Measurements from ENCODE around the gene ASPSCR1.

ASPSCR1 gene

DNA sequence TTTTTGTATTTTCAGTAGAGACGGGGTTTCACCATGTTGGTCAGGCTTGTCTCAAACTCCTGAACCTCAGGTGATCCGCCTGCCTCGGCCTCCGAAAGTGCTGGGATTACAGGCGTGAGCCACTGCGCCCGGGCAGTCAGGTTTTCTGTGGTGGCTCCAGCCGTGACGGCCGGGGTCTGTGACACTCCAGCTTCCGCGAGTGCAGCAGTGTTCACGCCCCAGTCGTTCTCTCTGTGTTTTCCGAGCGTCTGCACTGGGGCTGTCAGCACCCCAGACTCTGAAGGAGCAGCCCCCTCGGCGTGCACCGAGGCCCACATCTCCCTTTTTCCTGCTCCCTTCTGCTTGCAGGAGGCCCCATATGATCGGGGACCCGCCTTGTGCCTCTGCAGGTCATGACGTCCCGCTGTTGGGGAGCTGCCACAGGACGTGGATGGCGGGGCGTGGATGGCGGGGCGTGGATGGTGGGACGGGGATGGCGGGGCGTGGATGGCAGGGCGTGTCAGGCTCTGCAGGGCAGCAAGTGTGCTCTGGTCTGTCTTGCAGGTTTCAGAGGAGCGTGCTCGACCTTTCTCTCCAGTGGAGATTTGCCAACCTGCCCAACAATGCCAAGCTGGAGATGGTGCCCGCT, 5.7 kb downstream of the ASPSCR1 start:
- no peak for DNase-seq

DNA sequence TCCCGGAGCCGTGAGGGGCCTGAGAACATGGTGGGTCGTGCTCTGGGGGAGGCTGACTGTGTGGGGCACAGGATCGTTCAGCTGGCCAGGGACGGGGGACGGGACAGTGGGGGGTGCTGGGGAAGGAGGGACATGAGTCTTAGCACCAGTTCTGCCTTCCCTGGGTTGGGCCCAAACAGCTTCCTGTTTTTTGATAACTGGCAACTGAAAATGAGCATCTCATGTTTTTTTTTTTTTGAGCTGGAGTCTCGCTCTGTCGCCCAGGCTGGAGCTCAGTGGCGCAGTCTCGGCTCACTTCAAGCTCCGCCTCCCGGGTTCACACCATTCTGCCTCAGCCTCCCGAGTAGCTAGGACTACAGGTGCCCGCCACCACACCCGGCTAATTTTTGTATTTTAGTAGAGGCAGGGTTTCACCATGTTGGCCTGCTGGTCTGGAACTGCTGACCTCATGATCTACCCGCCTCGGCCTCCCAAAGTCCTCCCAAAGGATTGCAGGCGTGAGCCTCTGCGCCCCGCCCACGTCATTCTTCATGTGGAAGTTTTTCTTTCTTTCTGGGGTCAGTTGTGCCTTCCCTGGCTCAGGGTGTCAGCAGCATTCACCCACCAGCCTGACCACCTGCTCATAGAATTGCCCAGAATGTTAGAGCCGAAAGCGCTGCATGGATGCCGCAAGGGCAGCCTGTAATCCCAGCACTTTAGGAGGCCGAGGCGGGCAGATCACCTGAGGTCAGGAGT, 6.4 kb downstream of the ASPSCR1 start:
- peak; percentile 47 for DNase-seq

DNA sequence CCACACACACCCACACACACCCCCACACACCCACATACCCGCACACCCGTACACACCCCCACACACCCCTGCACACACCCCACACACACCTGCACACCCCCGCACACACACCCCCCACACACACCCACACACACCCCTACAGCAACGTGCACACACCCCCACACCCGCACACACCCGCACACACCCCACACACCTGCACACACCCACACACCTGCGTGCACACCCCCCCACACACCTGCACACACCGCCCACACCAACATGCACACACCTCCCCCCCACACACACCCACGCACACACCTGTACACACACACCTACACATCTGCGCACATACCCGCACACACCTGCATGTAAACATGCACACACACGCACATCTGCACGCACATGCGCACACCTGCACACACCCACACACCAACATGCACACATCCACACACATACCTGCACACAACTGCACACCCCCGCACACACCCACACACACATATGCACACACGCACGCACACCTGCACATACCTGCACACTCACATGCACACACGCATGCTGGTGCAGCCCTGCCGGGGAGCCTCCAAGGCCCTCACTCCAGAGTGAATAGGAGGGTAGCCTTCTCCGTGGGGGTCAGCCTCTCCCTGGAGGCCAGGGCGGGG, 7.5 kb downstream of the ASPSCR1 start:
- no peak for DNase-seq

DNA sequence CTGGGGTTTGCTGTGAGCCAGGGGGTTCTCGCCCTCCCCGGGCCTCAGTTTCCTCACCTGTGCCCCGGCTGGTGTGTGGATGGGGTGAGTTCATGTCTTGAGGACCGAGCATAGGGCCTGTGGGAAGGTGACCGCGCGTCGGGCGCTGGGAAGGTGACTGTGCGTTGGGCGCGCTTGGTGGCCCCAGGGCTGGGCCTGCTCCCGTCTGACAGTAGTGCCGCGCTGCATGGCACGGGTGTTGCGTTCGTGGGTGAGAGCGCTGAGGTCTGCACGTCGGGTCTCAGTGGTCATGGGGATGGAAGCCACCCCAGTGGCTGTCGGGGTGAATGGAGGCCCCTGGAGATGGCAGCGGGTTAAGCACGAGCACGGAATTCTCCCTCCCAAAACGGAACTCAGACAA, 9.2 kb downstream of the ASPSCR1 start:
- no peak for DNase-seq

DNA sequence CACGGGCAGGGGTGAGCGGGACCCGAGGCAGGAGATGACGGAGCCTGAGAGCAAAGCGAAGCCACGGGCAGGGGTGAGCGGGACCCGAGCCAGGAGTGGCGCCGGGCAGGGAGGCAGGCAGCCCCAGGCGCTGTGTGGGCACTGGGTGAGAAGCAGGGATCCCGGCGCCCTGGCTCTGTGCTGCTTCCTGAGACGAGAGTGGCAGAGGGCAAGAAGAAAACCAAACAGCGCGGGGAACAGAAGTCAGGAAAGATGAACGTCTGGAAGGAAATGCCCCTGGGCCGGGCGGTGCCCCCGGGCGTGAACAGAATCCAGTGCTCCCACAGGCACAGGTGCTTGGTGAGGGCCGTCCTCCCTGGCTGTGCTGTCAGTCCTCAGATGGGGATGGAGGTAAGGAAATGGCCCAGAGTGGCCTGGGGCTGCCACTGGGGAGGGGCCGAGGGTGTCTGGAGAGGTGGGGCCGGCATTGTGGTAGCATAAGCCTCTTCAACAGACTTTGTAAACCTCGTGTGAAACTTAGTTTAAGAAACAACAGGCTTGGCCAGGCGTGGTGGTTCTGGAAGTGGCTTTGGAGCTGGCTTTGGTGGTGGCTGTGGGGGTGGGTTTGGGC, 9.8 kb downstream of the ASPSCR1 start:
- DNase-seq, result no peak

DNA sequence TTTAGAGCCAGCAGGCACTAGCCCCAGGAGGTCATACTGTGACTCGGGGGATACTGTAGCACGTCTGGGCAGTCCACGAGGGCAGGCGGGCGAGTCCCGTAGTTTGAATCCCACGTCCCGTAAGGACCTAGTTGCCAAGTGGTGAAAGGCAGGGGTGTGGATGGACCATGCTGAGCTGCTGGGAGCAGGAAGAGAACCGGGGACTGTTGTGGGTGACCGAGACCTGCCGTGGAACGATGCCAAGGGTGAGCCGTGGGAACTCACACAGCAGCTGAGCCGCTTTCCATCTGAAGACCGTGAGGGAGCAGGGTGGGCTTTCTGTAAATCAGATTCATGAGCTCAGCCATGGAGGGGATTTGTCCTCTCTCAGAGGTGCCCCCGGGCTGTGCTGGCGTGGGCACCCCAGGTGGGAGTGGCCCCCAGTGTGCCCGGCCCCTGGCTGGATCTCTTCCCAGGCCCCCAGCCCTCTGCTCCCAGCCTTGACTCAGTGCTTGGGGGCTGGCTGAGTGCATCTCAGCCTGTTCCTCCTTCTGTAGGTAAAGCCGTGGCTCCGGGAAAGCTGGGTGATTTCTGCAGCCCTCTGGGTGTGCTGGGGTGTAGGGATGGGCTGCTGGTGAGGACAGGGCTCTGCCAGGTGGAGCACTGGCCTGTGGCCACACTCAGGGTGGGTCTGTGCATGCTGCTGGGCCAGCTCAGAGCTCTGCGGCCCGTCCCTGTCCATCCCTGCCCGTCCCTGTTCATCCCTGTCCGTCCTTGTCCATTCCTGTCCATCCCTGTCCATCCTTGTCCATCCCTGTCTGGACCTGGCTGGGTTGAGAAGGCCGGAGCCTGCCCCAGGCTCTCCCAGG, 13.6 kb downstream of the ASPSCR1 start:
- DNase-seq, result no peak

DNA sequence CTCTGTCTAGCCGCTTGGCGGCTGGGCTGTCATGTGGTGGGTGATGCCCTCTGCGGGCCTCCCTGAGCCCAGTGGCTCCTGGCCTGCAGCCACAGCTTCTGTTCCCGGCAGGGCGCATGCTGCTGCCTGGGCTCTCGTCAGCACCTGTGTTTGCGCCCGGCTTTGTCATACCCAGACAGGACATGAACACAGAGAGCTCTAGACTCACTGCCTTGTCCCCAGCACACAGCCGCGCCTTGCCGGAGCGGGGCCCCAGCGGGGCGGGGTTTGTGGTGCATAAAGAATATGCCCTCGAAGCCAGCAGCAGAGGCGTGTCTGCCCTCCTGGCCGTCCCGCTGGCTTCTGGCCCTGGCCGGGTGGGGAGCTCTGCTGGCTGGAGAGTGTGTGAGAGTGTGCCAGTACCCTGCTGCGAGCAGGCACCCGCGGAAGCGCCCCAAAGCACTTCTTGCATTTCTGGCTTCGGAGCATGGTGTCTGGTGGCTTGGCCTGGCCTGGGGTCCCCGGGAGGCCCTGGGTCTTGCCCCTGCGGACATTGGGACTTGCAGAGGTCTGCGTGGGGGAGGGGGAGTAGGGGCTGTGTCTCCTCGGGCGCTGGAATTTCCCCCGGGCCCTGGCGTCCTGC, 14.4 kb downstream of the ASPSCR1 start:
- peak; percentile 64 for DNase-seq

DNA sequence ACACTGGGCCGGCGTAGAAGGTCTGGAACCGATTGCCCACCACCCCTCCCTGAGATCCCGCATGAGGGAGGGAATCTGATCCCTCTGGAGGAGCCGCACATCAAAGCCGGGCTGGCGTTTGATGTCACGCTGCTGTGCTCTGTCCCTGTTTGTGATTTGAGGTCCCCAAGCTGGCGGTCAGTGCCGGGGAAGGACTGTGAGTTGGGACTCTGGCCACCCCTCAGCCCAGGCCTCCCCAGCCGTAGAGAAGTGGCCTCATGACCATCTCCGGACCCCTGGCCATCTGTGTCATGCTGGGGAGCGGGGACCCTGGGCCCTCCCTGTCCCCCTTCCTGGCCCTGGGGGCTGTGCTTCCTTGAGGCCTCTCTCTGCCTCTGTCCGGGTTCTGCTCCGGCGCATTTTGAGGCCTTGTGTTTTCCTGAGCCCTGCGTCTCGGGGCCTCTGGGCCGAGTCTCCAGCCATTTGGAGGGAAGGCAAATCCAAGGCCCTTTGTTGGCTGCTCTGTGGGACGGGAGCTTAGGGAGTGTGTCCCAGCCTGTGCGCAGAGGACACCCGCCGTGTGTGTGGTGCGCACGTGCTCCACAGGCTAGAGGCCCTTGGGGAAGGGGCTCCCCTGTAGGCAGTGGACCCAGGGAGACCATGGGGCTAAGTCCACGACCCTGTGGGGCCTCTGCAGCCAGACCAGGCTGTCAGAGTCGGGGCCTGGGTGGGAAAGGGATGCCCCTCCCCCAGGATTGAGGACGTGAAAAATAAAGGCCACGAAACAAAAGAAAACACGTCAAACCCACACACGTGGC, 15.1 kb downstream of the ASPSCR1 start:
- no peak for DNase-seq

DNA sequence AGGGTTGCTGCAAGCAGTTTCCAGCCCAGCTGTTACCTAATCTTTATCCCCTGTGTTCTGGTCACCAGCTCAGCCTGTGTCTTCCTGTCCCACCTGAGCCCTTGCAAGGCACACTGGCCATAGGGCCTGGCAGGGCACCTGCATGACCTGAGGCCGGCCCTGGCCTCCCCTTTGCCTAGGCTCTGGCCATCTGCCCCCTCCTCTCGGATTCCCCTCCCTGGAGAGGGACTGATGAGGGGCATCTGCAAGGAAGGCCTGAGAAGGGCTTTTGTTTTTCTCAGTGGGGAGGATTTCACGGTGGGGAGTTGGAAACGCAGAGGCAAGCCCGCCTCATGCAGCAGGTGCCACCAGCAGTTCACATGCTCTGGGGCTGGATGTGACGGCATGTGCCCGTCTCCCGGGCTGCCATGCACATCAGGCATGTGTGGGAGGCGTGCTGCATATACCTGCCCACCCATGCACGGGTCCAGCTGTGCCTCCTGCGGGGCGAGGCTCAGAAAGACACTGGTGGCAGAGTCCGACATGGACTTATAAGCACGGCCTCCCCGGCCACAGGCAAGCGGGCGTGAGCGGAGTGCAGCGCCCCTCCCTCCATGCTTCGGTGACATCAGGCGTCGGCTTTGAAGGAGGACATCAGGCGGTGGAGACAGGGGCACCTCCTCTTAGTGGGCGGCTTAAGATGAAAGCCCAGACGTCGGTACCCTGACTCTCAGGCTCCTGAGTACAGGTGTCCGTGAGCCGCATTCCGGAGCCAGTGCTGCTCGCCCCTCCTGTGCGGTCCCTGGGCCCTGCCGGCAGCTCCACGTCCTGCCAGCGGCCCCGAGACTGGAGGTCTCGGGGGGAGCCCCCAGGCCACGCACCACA, 16.5 kb downstream of the ASPSCR1 start:
- no peak for DNase-seq

DNA sequence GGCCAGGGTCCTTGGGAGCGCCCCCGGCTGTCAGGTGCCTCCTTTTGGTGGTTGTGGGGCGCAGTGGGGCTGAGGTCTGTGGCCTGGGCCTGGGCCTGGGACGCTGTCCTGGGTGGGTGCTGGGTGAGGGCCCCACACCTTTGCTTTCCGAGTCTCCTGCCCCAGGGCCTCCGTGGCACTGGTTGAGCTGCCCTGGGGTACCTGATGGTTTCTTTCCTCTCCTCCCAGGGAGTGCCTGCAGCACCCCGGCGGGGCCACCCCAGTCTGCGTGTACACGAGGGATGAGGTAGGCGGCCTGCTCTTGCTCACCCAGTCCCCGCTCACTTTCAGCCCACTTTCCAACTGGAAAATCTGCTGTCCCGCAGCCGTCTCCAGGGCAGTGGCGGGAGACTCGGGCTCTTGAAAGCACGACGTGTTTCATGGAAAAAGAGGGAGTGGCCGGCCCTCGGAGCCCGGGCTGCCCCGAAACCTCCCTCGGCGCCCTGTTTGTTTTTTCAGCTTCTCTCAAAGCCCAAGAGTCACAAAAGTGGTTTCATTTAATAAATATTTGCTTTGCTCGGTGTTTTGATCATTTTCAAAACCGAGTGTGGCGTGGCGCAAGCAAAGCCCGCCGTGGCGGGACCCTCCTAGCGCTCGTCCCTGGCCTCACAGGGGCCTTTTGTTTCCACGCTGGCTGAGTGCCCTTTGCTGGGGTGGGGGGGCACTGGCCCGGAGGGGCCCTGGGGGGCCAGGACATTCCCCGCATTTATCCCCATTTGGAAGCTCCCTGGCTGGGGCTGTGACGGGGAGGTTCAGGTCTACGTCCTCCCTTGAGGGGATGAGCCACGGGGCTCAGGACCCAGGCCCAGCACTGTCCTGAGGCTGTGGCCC, 17.4 kb downstream of the ASPSCR1 start:
- no peak for DNase-seq

DNA sequence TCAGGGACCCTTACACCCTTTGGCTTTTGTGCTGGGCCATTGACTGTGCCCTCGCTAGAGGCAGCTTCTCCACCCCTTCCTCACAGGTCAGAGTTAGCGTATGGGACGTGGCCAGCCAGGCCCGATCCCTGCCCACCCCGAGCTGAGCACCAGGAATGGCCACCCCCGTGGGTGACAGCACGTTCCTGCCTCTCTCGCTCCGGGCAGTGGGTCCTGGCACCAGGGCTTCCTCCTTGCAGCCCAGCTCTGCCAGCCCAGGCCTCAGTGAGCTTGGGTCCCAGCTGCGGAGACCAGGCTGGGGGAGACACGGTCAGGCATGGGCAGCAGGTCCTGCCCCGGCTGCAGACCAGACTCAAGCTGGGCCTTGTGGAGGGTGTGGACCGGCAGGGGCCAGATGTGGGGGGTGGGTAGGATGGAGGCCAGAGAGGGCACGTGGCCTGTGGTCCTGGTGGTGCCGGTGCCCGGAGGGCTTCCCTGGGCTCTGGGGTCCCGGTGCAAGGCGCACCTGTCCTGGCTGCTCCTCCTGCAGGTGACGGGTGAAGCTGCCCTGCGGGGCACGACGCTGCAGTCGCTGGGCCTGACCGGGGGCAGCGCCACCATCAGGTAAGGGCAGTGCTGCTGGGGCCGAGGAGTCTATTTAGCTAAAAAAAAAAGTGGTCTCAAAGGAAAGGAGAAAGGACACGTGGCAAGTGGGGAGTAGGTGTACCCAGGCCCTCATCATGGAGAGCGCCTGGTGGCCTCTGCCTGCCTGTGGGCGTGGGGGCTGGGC, 18.2 kb downstream of the ASPSCR1 start:
- DNase-seq, result no peak

DNA sequence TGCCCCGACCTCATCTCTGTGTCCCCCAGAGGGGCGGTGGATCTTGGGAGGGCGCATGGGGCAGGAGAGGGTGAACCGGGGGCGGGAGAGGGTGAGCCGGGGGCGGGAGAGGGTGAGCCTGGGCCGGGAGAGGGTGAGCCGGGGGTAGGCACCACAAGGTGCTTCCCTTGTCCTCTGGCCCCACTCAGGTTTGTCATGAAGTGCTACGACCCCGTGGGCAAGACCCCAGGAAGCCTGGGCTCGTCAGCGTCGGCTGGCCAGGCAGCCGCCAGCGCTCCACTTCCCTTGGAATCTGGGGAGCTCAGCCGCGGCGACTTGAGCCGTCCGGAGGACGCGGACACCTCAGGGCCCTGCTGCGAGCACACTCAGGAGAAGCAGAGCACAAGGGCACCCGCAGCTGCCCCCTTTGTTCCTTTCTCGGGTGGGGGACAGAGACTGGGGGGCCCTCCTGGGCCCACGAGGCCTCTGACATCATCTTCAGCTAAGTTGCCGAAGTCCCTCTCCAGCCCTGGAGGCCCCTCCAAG, 18.9 kb downstream of the ASPSCR1 start:
- no peak for DNase-seq

DNA sequence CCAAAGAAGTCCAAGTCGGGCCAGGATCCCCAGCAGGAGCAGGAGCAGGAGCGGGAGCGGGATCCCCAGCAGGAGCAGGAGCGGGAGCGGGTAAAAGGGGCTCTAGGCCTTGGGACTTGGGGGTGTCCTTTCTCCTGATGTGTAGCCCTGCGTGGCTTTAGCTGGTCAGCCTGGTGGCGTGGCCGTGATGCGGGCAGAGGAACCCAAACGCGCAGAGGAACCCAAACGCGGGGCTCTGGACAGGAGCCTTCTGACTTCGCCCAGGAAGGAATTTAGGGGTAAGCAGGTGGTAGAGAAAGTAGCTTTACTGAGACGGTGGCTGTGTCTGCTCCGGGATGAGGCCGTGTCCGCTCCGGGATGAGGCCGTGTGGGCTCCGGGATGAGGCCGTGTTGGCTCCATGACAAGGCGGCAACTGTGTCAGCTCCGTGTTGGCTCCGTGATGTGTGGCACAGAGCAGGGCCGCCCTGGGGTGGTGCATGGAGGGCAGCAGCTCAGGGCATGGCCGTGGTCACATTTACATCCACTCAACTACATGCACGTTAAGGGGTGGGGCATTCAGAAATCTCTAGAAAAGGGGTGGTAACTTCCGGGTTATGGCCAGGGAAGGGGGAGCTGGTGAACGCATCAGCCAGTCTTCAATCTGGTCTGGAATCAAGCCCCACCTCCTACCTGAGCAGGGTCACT, 19.5 kb downstream of the ASPSCR1 start:
- no peak for DNase-seq

DNA sequence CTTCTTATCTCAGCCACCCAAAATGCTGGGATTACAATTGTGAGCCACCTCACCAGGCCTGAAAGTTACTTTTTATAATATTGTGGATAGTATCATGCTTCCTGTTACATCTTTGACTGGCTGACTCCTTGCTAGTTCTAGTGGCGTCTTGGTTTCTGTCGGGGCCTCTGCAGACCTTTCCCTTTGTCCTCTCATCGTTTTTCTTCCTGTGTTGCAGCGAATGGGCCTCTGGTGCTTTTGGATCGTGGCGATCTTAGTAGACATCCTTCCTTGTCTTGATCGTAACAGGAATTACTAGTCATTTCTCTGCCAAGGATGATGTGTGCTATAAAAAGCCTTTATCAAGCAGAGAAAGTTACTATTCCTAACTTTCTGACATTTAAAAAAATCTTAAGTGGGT, 20.8 kb downstream of the ASPSCR1 start:
- no peak for DNase-seq

DNA sequence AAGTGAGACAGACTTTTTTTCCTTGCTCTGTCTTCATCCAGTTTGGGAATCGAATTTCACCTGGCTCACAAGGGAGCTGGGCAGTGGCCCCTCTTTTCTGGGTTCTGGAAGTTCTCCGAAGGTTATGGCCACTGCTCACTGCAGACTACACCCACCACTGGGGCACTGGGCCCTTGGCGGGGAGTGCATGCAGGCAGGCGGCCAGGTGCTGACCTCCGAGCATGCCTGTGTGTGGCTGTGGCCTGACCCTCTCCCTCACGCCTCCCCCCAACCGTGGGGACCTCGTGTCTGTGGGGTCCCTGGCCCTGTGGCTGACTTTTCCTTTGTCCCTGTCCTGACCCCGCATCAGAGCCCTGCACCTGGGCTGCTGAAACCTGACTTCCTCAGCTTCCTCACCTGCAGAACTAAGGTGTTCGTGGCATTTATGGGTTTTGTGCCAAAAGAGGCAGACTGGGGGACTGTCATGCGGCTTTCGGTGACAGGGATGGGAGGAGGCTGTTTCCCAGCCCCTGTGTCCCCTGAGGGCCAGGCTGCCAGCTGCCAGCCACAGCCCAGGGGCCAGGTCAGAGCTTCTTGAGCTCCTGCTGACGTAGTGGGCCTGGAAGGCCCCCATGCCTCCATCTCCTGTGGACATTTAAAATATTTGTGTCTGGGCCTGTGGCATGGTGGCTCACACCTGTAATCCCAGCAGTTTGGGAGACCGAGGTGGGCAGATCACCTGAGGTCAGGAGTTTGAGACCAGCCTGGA, 21.4 kb downstream of the ASPSCR1 start:
- DNase-seq, result no peak

DNA sequence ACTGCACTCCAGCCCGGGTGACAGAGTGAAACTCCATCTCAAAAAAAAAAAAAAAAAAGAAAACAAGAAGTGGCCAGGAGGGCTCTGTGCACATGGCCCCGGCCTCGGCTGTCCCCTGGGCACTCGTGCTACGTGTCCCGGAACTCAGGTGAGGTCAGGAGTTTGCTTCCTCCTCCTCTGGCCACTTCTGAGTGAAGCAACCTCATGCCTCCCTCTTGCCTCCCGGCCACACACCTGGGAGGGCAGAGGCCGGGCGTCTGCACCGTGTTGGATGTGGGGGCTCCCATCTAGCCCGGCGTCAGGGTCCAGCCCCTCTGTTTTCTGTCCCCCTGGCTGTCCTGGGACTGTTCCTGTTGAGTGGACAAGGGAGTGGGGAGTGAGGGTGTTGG, 22.2 kb downstream of the ASPSCR1 start:
- no peak for DNase-seq
